Sigmoid colon (tissue), 3 donors: ENCODE data around the gene NBEAL2.

Experiments used
- POLR2A ChIP-seq, 2 donors: fragments of 450-650 bp; IDR thresholded peaks; one replicate each; pipeline ENCODE4 v1.6.1; 2016; ENCODE audit warnings: antibody characterized with exemption in 2 of 2, mild to moderate bottlenecking in 2 of 2, moderate library complexity in 2 of 2
- TF ChIP-seq, protein P1 (sequence below), 4 experiments: fragments of 450-650 bp in 3 of 4; fragments of 200-600 bp in 1 of 4; IDR thresholded peaks; one replicate each; pipeline ENCODE4 v1.5.1; 2016 to 2019; ENCODE audit warnings: antibody characterized with exemption in 4 of 4, mild to moderate bottlenecking in 3 of 4, moderate library complexity in 2 of 4

DNA sequence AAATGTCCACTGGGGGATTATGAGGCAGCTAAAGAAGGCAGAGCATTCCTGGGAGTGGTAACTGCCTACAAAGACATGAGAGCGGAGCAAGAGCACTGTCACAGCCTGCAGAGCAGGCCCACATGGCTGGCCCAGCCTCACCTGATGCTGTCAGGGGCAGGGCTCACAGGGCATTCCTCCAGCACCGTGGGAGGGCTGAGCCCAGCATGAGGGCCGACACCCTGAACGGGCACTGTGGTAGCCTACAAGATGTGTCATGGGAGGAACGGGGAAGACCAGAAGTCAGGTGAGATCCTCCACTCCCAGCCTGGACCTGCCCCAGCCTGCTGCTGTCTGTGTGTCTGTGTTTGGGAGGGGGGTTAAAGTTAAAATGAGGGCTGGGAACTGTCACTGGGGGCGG, 33.0 kb upstream of the NBEAL2 start:
- TF ChIP-seq, protein P1, sequence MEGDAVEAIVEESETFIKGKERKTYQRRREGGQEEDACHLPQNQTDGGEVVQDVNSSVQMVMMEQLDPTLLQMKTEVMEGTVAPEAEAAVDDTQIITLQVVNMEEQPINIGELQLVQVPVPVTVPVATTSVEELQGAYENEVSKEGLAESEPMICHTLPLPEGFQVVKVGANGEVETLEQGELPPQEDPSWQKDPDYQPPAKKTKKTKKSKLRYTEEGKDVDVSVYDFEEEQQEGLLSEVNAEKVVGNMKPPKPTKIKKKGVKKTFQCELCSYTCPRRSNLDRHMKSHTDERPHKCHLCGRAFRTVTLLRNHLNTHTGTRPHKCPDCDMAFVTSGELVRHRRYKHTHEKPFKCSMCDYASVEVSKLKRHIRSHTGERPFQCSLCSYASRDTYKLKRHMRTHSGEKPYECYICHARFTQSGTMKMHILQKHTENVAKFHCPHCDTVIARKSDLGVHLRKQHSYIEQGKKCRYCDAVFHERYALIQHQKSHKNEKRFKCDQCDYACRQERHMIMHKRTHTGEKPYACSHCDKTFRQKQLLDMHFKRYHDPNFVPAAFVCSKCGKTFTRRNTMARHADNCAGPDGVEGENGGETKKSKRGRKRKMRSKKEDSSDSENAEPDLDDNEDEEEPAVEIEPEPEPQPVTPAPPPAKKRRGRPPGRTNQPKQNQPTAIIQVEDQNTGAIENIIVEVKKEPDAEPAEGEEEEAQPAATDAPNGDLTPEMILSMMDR (IDR thresholded peaks at IDR 0.05): no peak
- no peak for TF ChIP-seq POLR2A (IDR thresholded peaks at IDR 0.05)
